Measurements from ENCODE around the gene TRPM2.
"Not testable (repeated sequence)": the region's sequence is repeated elsewhere in the genome, so short reads cannot be mapped to it uniquely, and the experiment has no call there.

TRPM2 gene

DNA sequence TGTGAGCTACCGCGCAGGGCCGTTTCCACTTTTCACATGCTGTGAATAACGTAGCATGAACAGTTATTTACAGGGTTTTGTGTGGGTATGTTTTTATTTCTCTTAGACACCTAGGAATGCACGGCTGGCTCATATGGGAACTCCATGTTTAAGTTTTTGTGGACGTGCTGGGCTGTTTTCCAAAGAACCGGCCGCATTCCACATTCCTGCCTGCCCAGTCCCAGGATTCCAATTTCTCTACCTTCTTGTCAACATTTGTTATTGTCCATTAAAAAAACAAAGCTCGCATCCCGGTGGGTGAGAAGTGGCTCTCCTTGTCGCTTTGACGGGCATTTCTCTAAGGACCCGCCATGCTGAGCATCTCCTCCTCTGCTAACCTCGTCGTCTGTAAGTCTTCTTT lies 54.8 kb downstream of the TRPM2 start:
- no peak overlapping the region for H3K4me3 ChIP-seq (replicated peaks; ENCODE audit: low read depth, low read length)
- TF ChIP-seq, protein P1, sequence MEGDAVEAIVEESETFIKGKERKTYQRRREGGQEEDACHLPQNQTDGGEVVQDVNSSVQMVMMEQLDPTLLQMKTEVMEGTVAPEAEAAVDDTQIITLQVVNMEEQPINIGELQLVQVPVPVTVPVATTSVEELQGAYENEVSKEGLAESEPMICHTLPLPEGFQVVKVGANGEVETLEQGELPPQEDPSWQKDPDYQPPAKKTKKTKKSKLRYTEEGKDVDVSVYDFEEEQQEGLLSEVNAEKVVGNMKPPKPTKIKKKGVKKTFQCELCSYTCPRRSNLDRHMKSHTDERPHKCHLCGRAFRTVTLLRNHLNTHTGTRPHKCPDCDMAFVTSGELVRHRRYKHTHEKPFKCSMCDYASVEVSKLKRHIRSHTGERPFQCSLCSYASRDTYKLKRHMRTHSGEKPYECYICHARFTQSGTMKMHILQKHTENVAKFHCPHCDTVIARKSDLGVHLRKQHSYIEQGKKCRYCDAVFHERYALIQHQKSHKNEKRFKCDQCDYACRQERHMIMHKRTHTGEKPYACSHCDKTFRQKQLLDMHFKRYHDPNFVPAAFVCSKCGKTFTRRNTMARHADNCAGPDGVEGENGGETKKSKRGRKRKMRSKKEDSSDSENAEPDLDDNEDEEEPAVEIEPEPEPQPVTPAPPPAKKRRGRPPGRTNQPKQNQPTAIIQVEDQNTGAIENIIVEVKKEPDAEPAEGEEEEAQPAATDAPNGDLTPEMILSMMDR (IDR thresholded peaks at IDR 0.05; ENCODE audit: low read length, missing control alignments): no peak
- no peak for DNase-seq (ENCODE audit: low read depth)

GRCh38 chr21:44413566-44414290 lies 60.3 kb downstream of the TRPM2 start:
- H3K4me3 ChIP-seq (replicated peaks; ENCODE audit: low read depth, low read length): no peak overlapping the region
- TF ChIP-seq, protein P1 (IDR thresholded peaks at IDR 0.05; ENCODE audit: low read length, missing control alignments): no peak
- no peak for DNase-seq (ENCODE audit: low read depth)

- TF ChIP-seq, protein P1 (IDR thresholded peaks at IDR 0.05; ENCODE audit: low read length, missing control alignments): no peak
- DNase-seq (ENCODE audit: low read depth): no peak
- H3K4me3 ChIP-seq (replicated peaks; ENCODE audit: low read depth, low read length): no peak overlapping the region
These were observed 61.1 kb downstream of the TRPM2 start for GRCh38 chr21:44414291-44415072.

GRCh38 chr21:44415073-44416025 lies 61.9 kb downstream of the TRPM2 start:
- no peak overlapping the region for H3K4me3 ChIP-seq (replicated peaks; ENCODE audit: low read depth, low read length)
- no peak for DNase-seq (ENCODE audit: low read depth)
- TF ChIP-seq, protein P1 (IDR thresholded peaks at IDR 0.05; ENCODE audit: low read length, missing control alignments): no peak

- no peak overlapping the region for H3K4me3 ChIP-seq (replicated peaks; ENCODE audit: low read depth, low read length)
- TF ChIP-seq, protein P1 (IDR thresholded peaks at IDR 0.05; ENCODE audit: low read length, missing control alignments): no peak
- no peak for DNase-seq (ENCODE audit: low read depth)
These were observed 62.8 kb downstream of the TRPM2 start for GRCh38 chr21:44416193-44416592.

DNA sequence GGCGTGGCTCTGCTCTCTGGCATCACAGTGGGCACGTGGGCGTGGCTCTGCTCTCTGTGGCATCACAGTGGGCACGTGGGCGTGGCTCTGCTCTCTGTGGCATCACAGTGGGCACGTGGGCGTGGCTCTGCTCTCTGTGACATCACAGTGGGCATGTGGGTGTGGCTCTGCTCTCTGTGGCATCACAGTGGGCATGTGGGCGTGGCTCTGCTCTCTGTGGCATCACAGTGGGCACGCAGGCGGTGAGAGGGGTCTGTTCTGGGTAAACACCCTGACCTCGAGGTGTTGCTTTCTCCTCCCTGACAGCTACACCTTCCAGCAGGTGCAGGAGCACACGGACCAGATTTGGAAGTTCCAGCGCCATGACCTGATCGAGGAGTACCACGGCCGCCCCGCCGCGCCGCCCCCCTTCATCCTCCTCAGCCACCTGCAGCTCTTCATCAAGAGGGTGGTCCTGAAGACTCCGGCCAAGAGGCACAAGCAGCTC lies 64.2 kb downstream of the TRPM2 start:
- not testable (repeated sequence) for H3K4me3 ChIP-seq (replicated peaks; ENCODE audit: low read depth, low read length); DNase-seq (ENCODE audit: low read depth)
